Erythroblast (primary cell): ENCODE data around the gene KRTAP21-3.

ENCODE experiments used
- GATA1 ChIP-seq: IDR thresholded peaks from 2 replicates; pipeline ENCODE4 v1.6.1; 2011; ENCODE audit warnings: low read depth, mild to moderate bottlenecking, control low read depth, low read length, moderate library complexity
- POLR2A ChIP-seq: IDR thresholded peaks from 2 replicates; pipeline ENCODE4 v1.6.1; 2011; ENCODE audit warnings: mild to moderate bottlenecking, low read length

- TF ChIP-seq POLR2A (no peak), GATA1 (no peak)
Measured at GRCh38 chr21:30718239-30718909, at the start of gene KRTAP21-3.
